ENCODE results near the gene ELOVL6. TPM values are rescaled to one million over a fixed set of nuclear protein-coding genes. Genes with fewer than 3 reads are reported as not detected.

The ELOVL6 gene
- total and polyA plus RNA-seq, 10 of the 15 experiments (the other 5 are each of a cell fraction or from before 2014, with no cell fraction given) = 3.9 to 33.5 (median 8.1) TPM

DNA sequence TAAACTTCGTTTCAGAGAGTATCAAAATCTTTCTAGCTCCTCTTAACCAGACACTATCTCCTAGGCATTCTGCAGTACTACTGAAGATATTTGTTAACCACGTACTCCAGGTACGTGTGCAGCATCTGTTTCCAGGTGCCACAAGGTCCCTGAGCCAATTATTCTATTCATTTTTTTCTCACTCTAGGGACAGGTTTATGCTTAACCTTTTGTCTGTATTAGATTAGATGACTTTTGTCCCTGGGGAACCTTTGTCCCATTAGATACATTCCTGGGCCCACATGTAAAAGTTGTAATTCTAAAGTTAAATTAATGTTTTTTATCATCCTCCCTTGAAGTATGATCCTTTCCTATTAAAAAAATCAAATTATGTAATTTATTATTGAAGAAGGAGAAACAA lies 16.5 kb downstream of the ELOVL6 start:
- WGBS (ENCODE audit: insufficient coverage, insufficient replicate concordance, low lambda C conversion rate, missing lambda C conversion rate) = 84% methylated on average over 3 of the region's 3 CpGs
- POLR2A ChIA-PET = interaction anchor here (0.5 kb wide), 1 partner anchor 126 kb away, joined by 3 read pairs; no protein-coding TSS in a partner anchor
- FAIRE-seq (peak; percentile 31), DNase-seq (ENCODE audit: low read depth, low spot score) (no peak), ATAC-seq (no peak)
- peaks cover 7% of the 10 kb centered on the region; the same call in 1 of the 2 replicates for H3K4me1 ChIP-seq (ENCODE audit: control insufficient read depth, insufficient read depth, low read length)
- RAD21 ChIA-PET (ENCODE audit: unreplicated experiment) = no interaction called here
- H2AFZ ChIP-seq (ENCODE audit: control insufficient read depth, low read depth, low read length) = no peak overlapping the region
- H3K36me3 ChIP-seq (ENCODE audit: control insufficient read depth in 2 of 2, insufficient read depth in 2 of 2, low read length in 1 of 2) = no peaks in the 10 kb centered on the region; a peak in 1 of 4 replicates
- no peak overlapping the region for H3K27ac ChIP-seq (ENCODE audit: control insufficient read depth, insufficient read depth)
- H3K9me3 ChIP-seq (replicated peaks; ENCODE audit: control insufficient read depth, insufficient read depth, low read length) = no peaks in the 10 kb centered on the region
- SMC1A ChIA-PET (ENCODE audit: uncharacterized antibody, unreplicated experiment) = interaction anchor here (1.4 kb wide), 1 partner anchor 132 kb away, joined by 3 read pairs; no protein-coding TSS in a partner anchor
- no peak overlapping the region for H3K4me2 ChIP-seq (ENCODE audit: control insufficient read depth, insufficient read depth)
- H3K9ac ChIP-seq (ENCODE audit: control insufficient read depth, insufficient read depth, low read length) = no peak overlapping the region
- BruUV-seq (replicated peaks) = no TSS peak
- CTCF ChIA-PET = no interaction called here
- H3K79me2 ChIP-seq (ENCODE audit: control insufficient read depth, insufficient read depth, low read length) = no peaks in the 10 kb centered on the region
- no peaks in the 10 kb centered on the region for H4K20me1 ChIP-seq (ENCODE audit: control insufficient read depth, insufficient read depth)
- in situ Hi-C loops (cut with MboI) = loop anchor here (25.0 kb wide), 1 partner anchor 745 kb away; the partner anchor contains the start of gene SEC24B
- TF ChIP-seq SIN3A (IDR thresholded peaks at IDR 0.05; ENCODE audit: low read depth, low read length) (no peak), SMC3 (IDR thresholded peaks at IDR 0.05; ENCODE audit: borderline replicate concordance, low read length) (no peak), IKZF2 (IDR thresholded peaks at IDR 0.05) (no peak)
- H3K4me3 ChIP-seq = no peak overlapping the region
- H3K27me3 ChIP-seq (replicated peaks in 1 of 2; ENCODE audit: control insufficient read depth in 2 of 2, insufficient read depth in 2 of 2, low read length in 1 of 2) = no peaks in the 10 kb centered on the region
- intact Hi-C loops (cut with micrococcal nuclease; ENCODE audit: unreplicated experiment) = no loop called here

DNA sequence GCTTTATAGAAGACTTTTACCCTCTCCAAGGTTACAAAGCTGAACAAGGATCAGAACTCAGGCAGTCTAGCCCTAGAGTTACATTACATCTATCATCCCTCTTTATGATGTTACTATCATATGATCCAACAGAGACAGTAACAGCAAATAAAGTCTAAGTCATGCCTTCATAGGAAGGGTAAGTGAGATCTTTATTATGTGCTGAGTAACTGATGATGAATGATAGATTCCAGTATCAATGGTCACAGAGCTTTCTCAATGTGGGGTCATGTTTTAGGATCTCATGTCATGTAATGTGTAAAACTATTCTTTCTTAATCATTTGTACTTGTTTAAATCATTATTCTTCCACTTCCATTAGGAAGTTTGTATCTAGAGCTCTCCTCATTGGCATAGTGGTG lies 22.8 kb downstream of the ELOVL6 start:
- H3K36me3 ChIP-seq (ENCODE audit: control insufficient read depth in 2 of 2, insufficient read depth in 2 of 2, low read length in 1 of 2) = no peaks in the 10 kb centered on the region; a peak in 1 of 4 replicates
- no TSS peak for BruUV-seq (replicated peaks)
- intact Hi-C loops (cut with micrococcal nuclease; ENCODE audit: unreplicated experiment) (no loop called here), in situ Hi-C loops (cut with MboI) (loop anchor here (25.0 kb wide), 1 partner anchor 738 kb away; the partner anchor contains the start of gene SEC24B)
- H3K9me3 ChIP-seq (replicated peaks; ENCODE audit: control insufficient read depth, insufficient read depth, low read length) = no peaks in the 10 kb centered on the region
- H3K79me2 ChIP-seq (ENCODE audit: control insufficient read depth, insufficient read depth, low read length) = no peaks in the 10 kb centered on the region
- ATAC-seq = no peak
- no peak for DNase-seq (ENCODE audit: low read depth, low spot score)
- H3K4me3 ChIP-seq = no peak overlapping the region
- no peaks in the 10 kb centered on the region for H4K20me1 ChIP-seq (ENCODE audit: control insufficient read depth, insufficient read depth)
- ChIA-PET CTCF (interaction anchor here (1.0 kb wide), 1 partner anchor 127 kb away, joined by 3 read pairs; no protein-coding TSS in a partner anchor), POLR2A (no interaction called here), SMC1A (ENCODE audit: uncharacterized antibody, unreplicated experiment) (interaction anchor here (0.9 to 1.4 kb wide), 4 partner anchors 9 to 126 kb away, joined by 3 to 6 read pairs (median 5); no protein-coding TSS in a partner anchor), RAD21 (ENCODE audit: unreplicated experiment) (no interaction called here)
- no peaks in the 10 kb centered on the region for H3K4me1 ChIP-seq (ENCODE audit: control insufficient read depth, insufficient read depth, low read length)
- no peak overlapping the region for H3K4me2 ChIP-seq (ENCODE audit: control insufficient read depth, insufficient read depth)
- no peak for FAIRE-seq
- H3K9ac ChIP-seq (ENCODE audit: control insufficient read depth, insufficient read depth, low read length) = no peak overlapping the region
- no peak overlapping the region for H2AFZ ChIP-seq (ENCODE audit: control insufficient read depth, low read depth, low read length)
- H3K27ac ChIP-seq (ENCODE audit: control insufficient read depth, insufficient read depth) = no peak overlapping the region
- H3K27me3 ChIP-seq (replicated peaks in 1 of 2; ENCODE audit: control insufficient read depth in 2 of 2, insufficient read depth in 2 of 2, low read length in 1 of 2) = no peaks in the 10 kb centered on the region
- TF ChIP-seq ZNF384 (IDR thresholded peaks at IDR 0.05; ENCODE audit: borderline replicate concordance, low read depth, low read length) (no peak), CREB1 (IDR thresholded peaks at IDR 0.05; ENCODE audit: low read depth) (no peak), FOXK2 (IDR thresholded peaks at IDR 0.05) (no peak), TARDBP (IDR thresholded peaks at IDR 0.05; ENCODE audit: borderline replicate concordance) (no peak), SMARCA5 (IDR thresholded peaks at IDR 0.05) (no peak), CBFB (IDR thresholded peaks at IDR 0.05; ENCODE audit: low read depth) (no peak), BACH1 (IDR thresholded peaks at IDR 0.05; ENCODE audit: borderline replicate concordance) (no peak), ZNF622 (IDR thresholded peaks at IDR 0.05) (no peak), SREBF2 (IDR thresholded peaks at IDR 0.05; ENCODE audit: low read length) (no peak), HCFC1 (IDR thresholded peaks at IDR 0.05; ENCODE audit: low read length) (no peak), ZSCAN29 (IDR thresholded peaks at IDR 0.05) (no peak), DPF2 (IDR thresholded peaks at IDR 0.05) (no peak)
- TF ChIP-seq, protein P1, sequence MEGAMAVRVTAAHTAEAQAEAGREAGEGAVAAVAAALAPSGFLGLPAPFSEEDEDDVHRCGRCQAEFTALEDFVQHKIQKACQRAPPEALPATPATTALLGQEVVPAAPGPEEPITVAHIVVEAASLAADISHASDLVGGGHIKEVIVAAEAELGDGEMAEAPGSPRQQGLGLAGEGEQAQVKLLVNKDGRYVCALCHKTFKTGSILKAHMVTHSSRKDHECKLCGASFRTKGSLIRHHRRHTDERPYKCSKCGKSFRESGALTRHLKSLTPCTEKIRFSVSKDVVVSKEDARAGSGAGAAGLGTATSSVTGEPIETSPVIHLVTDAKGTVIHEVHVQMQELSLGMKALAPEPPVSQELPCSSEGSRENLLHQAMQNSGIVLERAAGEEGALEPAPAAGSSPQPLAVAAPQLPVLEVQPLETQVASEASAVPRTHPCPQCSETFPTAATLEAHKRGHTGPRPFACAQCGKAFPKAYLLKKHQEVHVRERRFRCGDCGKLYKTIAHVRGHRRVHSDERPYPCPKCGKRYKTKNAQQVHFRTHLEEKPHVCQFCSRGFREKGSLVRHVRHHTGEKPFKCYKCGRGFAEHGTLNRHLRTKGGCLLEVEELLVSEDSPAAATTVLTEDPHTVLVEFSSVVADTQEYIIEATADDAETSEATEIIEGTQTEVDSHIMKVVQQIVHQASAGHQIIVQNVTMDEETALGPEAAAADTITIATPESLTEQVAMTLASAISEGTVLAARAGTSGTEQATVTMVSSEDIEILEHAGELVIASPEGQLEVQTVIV (IDR thresholded peaks at IDR 0.05; ENCODE audit: borderline replicate concordance, partially characterized antibody) = no peak
- TF ChIP-seq, protein P2, sequence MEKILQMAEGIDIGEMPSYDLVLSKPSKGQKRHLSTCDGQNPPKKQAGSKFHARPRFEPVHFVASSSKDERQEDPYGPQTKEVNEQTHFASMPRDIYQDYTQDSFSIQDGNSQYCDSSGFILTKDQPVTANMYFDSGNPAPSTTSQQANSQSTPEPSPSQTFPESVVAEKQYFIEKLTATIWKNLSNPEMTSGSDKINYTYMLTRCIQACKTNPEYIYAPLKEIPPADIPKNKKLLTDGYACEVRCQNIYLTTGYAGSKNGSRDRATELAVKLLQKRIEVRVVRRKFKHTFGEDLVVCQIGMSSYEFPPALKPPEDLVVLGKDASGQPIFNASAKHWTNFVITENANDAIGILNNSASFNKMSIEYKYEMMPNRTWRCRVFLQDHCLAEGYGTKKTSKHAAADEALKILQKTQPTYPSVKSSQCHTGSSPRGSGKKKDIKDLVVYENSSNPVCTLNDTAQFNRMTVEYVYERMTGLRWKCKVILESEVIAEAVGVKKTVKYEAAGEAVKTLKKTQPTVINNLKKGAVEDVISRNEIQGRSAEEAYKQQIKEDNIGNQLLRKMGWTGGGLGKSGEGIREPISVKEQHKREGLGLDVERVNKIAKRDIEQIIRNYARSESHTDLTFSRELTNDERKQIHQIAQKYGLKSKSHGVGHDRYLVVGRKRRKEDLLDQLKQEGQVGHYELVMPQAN (conservative IDR thresholded peaks at IDR 0.05) = no peak
